Measurements from ENCODE around the gene DLGAP1.

DNA sequence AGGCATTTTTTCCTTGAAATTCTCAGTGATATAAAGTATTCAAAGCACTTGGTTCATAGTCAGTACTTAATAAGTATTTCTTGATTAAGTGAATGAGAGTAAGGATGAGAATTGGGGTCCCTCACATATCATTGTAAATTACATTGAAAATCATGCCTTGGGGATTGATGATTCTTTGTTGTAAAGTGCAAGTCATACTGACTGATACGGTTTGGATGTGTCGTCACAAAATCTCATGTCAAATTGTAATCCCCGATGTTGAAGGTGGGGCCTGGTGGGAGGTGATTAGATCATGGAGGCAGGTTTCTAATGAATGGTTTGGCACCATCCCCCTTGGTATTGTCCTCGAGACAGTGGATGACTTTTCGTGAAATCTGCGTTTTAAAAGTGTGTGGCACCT is 385.9 kb downstream of the DLGAP1 start:
- TF ChIP-seq ZC3H10 (CRISPR knock-in tag; IDR thresholded peaks at IDR 0.05), result no peak
- TF ChIP-seq, protein P1, sequence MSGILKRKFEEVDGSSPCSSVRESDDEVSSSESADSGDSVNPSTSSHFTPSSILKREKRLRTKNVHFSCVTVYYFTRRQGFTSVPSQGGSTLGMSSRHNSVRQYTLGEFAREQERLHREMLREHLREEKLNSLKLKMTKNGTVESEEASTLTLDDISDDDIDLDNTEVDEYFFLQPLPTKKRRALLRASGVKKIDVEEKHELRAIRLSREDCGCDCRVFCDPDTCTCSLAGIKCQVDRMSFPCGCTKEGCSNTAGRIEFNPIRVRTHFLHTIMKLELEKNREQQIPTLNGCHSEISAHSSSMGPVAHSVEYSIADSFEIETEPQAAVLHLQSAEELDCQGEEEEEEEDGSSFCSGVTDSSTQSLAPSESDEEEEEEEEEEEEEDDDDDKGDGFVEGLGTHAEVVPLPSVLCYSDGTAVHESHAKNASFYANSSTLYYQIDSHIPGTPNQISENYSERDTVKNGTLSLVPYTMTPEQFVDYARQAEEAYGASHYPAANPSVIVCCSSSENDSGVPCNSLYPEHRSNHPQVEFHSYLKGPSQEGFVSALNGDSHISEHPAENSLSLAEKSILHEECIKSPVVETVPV (CRISPR knock-in tag; IDR thresholded peaks at IDR 0.05), result no peak
- TF ChIP-seq, protein P2, sequence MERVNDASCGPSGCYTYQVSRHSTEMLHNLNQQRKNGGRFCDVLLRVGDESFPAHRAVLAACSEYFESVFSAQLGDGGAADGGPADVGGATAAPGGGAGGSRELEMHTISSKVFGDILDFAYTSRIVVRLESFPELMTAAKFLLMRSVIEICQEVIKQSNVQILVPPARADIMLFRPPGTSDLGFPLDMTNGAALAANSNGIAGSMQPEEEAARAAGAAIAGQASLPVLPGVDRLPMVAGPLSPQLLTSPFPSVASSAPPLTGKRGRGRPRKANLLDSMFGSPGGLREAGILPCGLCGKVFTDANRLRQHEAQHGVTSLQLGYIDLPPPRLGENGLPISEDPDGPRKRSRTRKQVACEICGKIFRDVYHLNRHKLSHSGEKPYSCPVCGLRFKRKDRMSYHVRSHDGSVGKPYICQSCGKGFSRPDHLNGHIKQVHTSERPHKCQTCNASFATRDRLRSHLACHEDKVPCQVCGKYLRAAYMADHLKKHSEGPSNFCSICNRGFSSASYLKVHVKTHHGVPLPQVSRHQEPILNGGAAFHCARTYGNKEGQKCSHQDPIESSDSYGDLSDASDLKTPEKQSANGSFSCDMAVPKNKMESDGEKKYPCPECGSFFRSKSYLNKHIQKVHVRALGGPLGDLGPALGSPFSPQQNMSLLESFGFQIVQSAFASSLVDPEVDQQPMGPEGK (CRISPR knock-in tag; IDR thresholded peaks at IDR 0.05; ENCODE audit: borderline replicate concordance), result no peak
- TF ChIP-seq, protein P3, sequence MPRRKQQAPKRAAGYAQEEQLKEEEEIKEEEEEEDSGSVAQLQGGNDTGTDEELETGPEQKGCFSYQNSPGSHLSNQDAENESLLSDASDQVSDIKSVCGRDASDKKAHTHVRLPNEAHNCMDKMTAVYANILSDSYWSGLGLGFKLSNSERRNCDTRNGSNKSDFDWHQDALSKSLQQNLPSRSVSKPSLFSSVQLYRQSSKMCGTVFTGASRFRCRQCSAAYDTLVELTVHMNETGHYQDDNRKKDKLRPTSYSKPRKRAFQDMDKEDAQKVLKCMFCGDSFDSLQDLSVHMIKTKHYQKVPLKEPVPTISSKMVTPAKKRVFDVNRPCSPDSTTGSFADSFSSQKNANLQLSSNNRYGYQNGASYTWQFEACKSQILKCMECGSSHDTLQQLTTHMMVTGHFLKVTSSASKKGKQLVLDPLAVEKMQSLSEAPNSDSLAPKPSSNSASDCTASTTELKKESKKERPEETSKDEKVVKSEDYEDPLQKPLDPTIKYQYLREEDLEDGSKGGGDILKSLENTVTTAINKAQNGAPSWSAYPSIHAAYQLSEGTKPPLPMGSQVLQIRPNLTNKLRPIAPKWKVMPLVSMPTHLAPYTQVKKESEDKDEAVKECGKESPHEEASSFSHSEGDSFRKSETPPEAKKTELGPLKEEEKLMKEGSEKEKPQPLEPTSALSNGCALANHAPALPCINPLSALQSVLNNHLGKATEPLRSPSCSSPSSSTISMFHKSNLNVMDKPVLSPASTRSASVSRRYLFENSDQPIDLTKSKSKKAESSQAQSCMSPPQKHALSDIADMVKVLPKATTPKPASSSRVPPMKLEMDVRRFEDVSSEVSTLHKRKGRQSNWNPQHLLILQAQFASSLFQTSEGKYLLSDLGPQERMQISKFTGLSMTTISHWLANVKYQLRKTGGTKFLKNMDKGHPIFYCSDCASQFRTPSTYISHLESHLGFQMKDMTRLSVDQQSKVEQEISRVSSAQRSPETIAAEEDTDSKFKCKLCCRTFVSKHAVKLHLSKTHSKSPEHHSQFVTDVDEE (CRISPR knock-in tag; IDR thresholded peaks at IDR 0.05), result no peak
- TF ChIP-seq TOX (CRISPR knock-in tag; IDR thresholded peaks at IDR 0.05; ENCODE audit: borderline replicate concordance), result no peak
- no peak for TF ChIP-seq ZFP30 (CRISPR knock-in tag; IDR thresholded peaks at IDR 0.05)
- TF ChIP-seq ARNTL (CRISPR knock-in tag; IDR thresholded peaks at IDR 0.05; ENCODE audit: borderline replicate concordance, low read depth), result no peak
- no peak for TF ChIP-seq CSDC2 (CRISPR knock-in tag; IDR thresholded peaks at IDR 0.05)
- no peak for TF ChIP-seq ESRRG (CRISPR knock-in tag; IDR thresholded peaks at IDR 0.05)
- no peak for TF ChIP-seq ISL1 (CRISPR knock-in tag; IDR thresholded peaks at IDR 0.05)

Data from SK-N-SH treated with all-trans-retinoic acid at 6 μM for 48 hours (cell line).